Endothelial cell of hepatic sinusoid (primary cell): ENCODE results near the gene LRMDA.

Experiments
- in situ Hi-C: cut with HindIII; loops from 2 replicates; pipeline ENCODE4 v1.10.0; 2017; ENCODE audit warnings: low sequenced_read_pairs

The LRMDA gene

GRCh38 chr10:75531571-75532031, 100.2 kb downstream of the LRMDA start:
- in situ Hi-C loops, result no loop called here

- in situ Hi-C loops, result no loop called here
These were observed 101.0 kb downstream of the LRMDA start for GRCh38 chr10:75532253-75532924.

- in situ Hi-C loops, result no loop called here
These were observed 106.7 kb downstream of the LRMDA start for GRCh38 chr10:75538144-75538543.

GRCh38 chr10:75538765-75539164, 107.3 kb downstream of the LRMDA start:
- in situ Hi-C loops, result no loop called here

GRCh38 chr10:75540357-75540966, 109.0 kb downstream of the LRMDA start:
- in situ Hi-C loops, result no loop called here

GRCh38 chr10:75540981-75541380, 109.6 kb downstream of the LRMDA start:
- in situ Hi-C loops, result no loop called here

- in situ Hi-C loops, result no loop called here
These were observed 110.0 kb downstream of the LRMDA start for GRCh38 chr10:75541411-75541810.

- in situ Hi-C loops, result no loop called here
These were observed 110.7 kb downstream of the LRMDA start for GRCh38 chr10:75542084-75542483.

GRCh38 chr10:75542906-75543305, 111.5 kb downstream of the LRMDA start:
- in situ Hi-C loops, result no loop called here

- in situ Hi-C loops, result no loop called here
These were observed 113.0 kb downstream of the LRMDA start for GRCh38 chr10:75544386-75544785.

GRCh38 chr10:75544993-75545706, 113.7 kb downstream of the LRMDA start:
- in situ Hi-C loops, result no loop called here

GRCh38 chr10:75546004-75546403, 114.6 kb downstream of the LRMDA start:
- in situ Hi-C loops, result no loop called here

- in situ Hi-C loops, result no loop called here
These were observed 116.2 kb downstream of the LRMDA start for GRCh38 chr10:75547391-75548298.

- in situ Hi-C loops, result no loop called here
These were observed 116.9 kb downstream of the LRMDA start for GRCh38 chr10:75548356-75548755.

- in situ Hi-C loops, result no loop called here
These were observed 118.8 kb downstream of the LRMDA start for GRCh38 chr10:75550191-75550590.

- in situ Hi-C loops, result no loop called here
These were observed 120.7 kb downstream of the LRMDA start for GRCh38 chr10:75552171-75552570.

- in situ Hi-C loops, result no loop called here
These were observed 122.1 kb downstream of the LRMDA start for GRCh38 chr10:75553550-75553949.

- in situ Hi-C loops, result no loop called here
These were observed 123.9 kb downstream of the LRMDA start for GRCh38 chr10:75555323-75555722.

- in situ Hi-C loops, result no loop called here
These were observed 124.9 kb downstream of the LRMDA start for GRCh38 chr10:75556320-75556719.

GRCh38 chr10:75565286-75566251, 134.1 kb downstream of the LRMDA start:
- in situ Hi-C loops, result no loop called here
